LHCN-M2 (cell line): ENCODE results near the gene ADARB2. TPM values are rescaled to one million over a fixed set of nuclear protein-coding genes. Genes with fewer than 3 reads are reported as not detected.
"Not testable (repeated sequence)": the region's sequence is repeated elsewhere in the genome, so short reads cannot be mapped to it uniquely, and the experiment has no call there.

Source experiments
- DNase-seq: peaks from one replicate; pipeline ENCODE4 v3.0.0-alpha.2; 2012; ENCODE audit warnings: low read depth
- total RNA-seq: library from RNA; depleted of rRNA; stranded (reverse); fragments of >200 nt; gene quantifications from 2 replicates; pipeline ENCODE4 v1.2.3, GENCODE V29; 2014

The ADARB2 gene
- total RNA-seq, 1 experiment from 2014 or later, result 0.11 TPM

- no peak for DNase-seq
Measured at GRCh38 chr10:1358860-1359625, 378.3 kb downstream of the ADARB2 start.

GRCh38 chr10:1358147-1358546 lies 379.2 kb downstream of the ADARB2 start:
- no peak for DNase-seq

GRCh38 chr10:1356349-1356748 lies 381.0 kb downstream of the ADARB2 start:
- DNase-seq, result no peak

GRCh38 chr10:1354809-1355710 lies 382.3 kb downstream of the ADARB2 start:
- no peak for DNase-seq

- not testable (repeated sequence) for DNase-seq
Measured at GRCh38 chr10:1352296-1352695, 385.0 kb downstream of the ADARB2 start.

GRCh38 chr10:1348773-1349050 lies 388.6 kb downstream of the ADARB2 start:
- no peak for DNase-seq

GRCh38 chr10:1347962-1348772 lies 389.2 kb downstream of the ADARB2 start:
- DNase-seq, result no peak

GRCh38 chr10:1347525-1347924 lies 389.8 kb downstream of the ADARB2 start:
- no peak for DNase-seq

- DNase-seq, result no peak
Measured at GRCh38 chr10:1346201-1346600, 391.1 kb downstream of the ADARB2 start.

GRCh38 chr10:1345368-1345767 lies 392.0 kb downstream of the ADARB2 start:
- DNase-seq, result no peak

GRCh38 chr10:1344846-1345245 lies 392.5 kb downstream of the ADARB2 start:
- no peak for DNase-seq

GRCh38 chr10:1344408-1344807 lies 392.9 kb downstream of the ADARB2 start:
- DNase-seq, result no peak

GRCh38 chr10:1343176-1343575 lies 394.1 kb downstream of the ADARB2 start:
- no peak for DNase-seq

GRCh38 chr10:1341052-1341451 lies 396.3 kb downstream of the ADARB2 start:
- not testable (repeated sequence) for DNase-seq

GRCh38 chr10:1339396-1339795 lies 397.9 kb downstream of the ADARB2 start:
- no peak for DNase-seq

- no peak for DNase-seq
Measured at GRCh38 chr10:1335642-1336041, 401.7 kb downstream of the ADARB2 start.

- DNase-seq, result no peak
Measured at GRCh38 chr10:1333981-1334380, 403.3 kb downstream of the ADARB2 start.

GRCh38 chr10:1331560-1331959 lies 405.8 kb downstream of the ADARB2 start:
- DNase-seq, result no peak

GRCh38 chr10:1329622-1330021 lies 407.7 kb downstream of the ADARB2 start:
- no peak for DNase-seq

GRCh38 chr10:1328981-1329614 lies 408.2 kb downstream of the ADARB2 start:
- peak; percentile 9 for DNase-seq

GRCh38 chr10:1328161-1328823 lies 409.0 kb downstream of the ADARB2 start:
- DNase-seq, result no peak
